A375 (cell line): ENCODE data around the gene RGS19. TPM values are rescaled to one million over a fixed set of nuclear protein-coding genes. Genes with fewer than 3 reads are reported as not detected.

Experiments used
- small RNA-seq: library from RNA; depleted of rRNA; stranded (forward); fragments of <200 nt; gene quantifications from one replicate; pipeline ENCODE3, GENCODE V24; 2014
- total RNA-seq: library from RNA; depleted of rRNA; stranded (reverse); fragments of >200 nt; shearing (Covaris generic); gene quantifications from 2 replicates; pipeline ENCODE4 v1.2.3, GENCODE V29; 2014; rRNA removed

RGS19 gene
- 28.6 and 30.1 TPM in 2 replicates for total RNA-seq

GRCh38 chr20:64079273-64080012 is at the start of gene RGS19:
Gene RGS19, minus strand, starts transcription at chr20:64079518. Its CDS starts 2,632 bp downstream, at chr20:64076886.

GRCh38 chr20:64106981-64107735 is 27.8 kb upstream of the RGS19 start, which contains the start of gene NPBWR2:
Gene NPBWR2, minus strand, starts transcription at chr20:64107565. Its CDS starts 734 bp downstream, at chr20:64106831.

GRCh38 chr20:64083804-64084684 is 4.7 kb upstream of the RGS19 start, which contains the start of gene LKAAEAR1:
Gene LKAAEAR1, minus strand, starts transcription at chr20:64084398. Its CDS starts 179 bp downstream, at chr20:64084219.

GRCh38 chr20:64080013-64080812 is 895 bp upstream of the RGS19 start, which contains the start of gene OPRL1:
Gene OPRL1, plus strand, starts transcription at chr20:64080082. Its CDS starts 12,639 bp downstream, at chr20:64092721.

GRCh38 chr20:64062596-64063388 is 16.5 kb downstream of the RGS19 start, which contains the start of gene TCEA2:
Gene TCEA2, plus strand, starts transcription at chr20:64063198. Its CDS starts 115 bp downstream, at chr20:64063313.

GRCh38 chr20:64049060-64049877 is 30.0 kb downstream of the RGS19 start, which contains the start of gene SOX18:
Gene SOX18, minus strand, starts transcription at chr20:64049639. Its CDS starts 123 bp downstream, at chr20:64049516.

GRCh38 chr20:64035933-64036345 is 43.4 kb downstream of the RGS19 start, which contains the start of gene C20orf204:
Gene C20orf204, plus strand, starts transcription at chr20:64036182. Its CDS starts 142 bp downstream, at chr20:64036324.

Small RNA genes lying within 50 kb of the gene (small RNA-seq; reads per million reads assigned to genes)
- not detected for gene AL355803.1
- gene MIR6813 = not detected

Other genes starting within 250 kb of the RGS19 start
- 1.4 and 1.9 TPM in 2 replicates for gene ZBTB46, start 248.3 kb downstream of the RGS19 start, total RNA-seq
- not detected in 2 replicates for gene ABHD16B, start 218.0 kb downstream of the RGS19 start, total RNA-seq
- gene TPD52L2, start 214.2 kb downstream of the RGS19 start, total RNA-seq = 92.3 and 97.2 TPM in 2 replicates
- gene DNAJC5, start 184.4 kb downstream of the RGS19 start, total RNA-seq = 38.0 and 38.7 TPM in 2 replicates
- 36.6 and 41.2 TPM in 2 replicates for gene UCKL1, start 123.1 kb downstream of the RGS19 start, total RNA-seq
- gene ZNF512B, start 109.6 kb downstream of the RGS19 start, total RNA-seq = 20.1 and 22.8 TPM in 2 replicates
- 1.7 and 1.9 TPM in 2 replicates for gene SAMD10, start 99.9 kb downstream of the RGS19 start, total RNA-seq
- 99.3 and 101 TPM in 2 replicates for gene PRPF6, start 98.4 kb downstream of the RGS19 start, total RNA-seq
- 1.8 and 2.1 TPM in 2 replicates for gene C20orf204, start 43.3 kb downstream of the RGS19 start, total RNA-seq
- 0.72 and 1.2 TPM in 2 replicates for gene SOX18, start 29.9 kb downstream of the RGS19 start, total RNA-seq
- 47.0 and 53.8 TPM in 2 replicates for gene TCEA2, start 16.3 kb downstream of the RGS19 start, total RNA-seq
- 0.34 and 0.41 TPM in 2 replicates for gene OPRL1, start 564 bp upstream of the RGS19 start, total RNA-seq
- 0.94 and 0.98 TPM in 2 replicates for gene LKAAEAR1, start 4.9 kb upstream of the RGS19 start, total RNA-seq
- not detected in 2 replicates for gene NPBWR2, start 28.0 kb upstream of the RGS19 start, total RNA-seq
- 0.80 and 1.1 TPM in 2 replicates for gene MYT1, start 84.9 kb upstream of the RGS19 start, total RNA-seq
- gene PCMTD2, start 176.2 kb upstream of the RGS19 start, total RNA-seq = 117 and 120 TPM in 2 replicates